ENCODE data around the gene VRK2.
"Not testable (repeated sequence)": the region's sequence is repeated elsewhere in the genome, so short reads cannot be mapped to it uniquely, and the experiment has no call there.

VRK2 gene

DNA sequence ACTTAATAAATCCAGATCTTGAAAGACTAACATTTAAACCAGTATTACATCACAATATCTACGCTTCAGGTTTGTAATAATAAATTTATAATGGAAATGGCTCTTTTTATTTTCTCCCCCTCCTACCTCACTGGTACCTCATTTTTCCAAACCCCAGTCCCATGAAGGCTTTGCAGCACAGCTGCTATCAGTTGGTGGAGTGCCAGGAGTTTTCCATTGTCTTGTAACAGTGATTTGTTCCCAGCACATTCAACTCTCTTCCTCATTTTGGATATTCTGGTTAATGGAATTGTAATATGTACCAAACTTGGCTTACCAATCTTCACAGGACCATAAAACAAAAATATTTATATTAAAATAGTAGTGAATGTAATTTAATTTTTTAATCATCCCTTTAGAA lies 91.2 kb downstream of the VRK2 start:
- no peak for DNase-seq (ENCODE audit: low spot score)
- no peak overlapping the region for H3K27ac ChIP-seq
- TF ChIP-seq, protein P1, sequence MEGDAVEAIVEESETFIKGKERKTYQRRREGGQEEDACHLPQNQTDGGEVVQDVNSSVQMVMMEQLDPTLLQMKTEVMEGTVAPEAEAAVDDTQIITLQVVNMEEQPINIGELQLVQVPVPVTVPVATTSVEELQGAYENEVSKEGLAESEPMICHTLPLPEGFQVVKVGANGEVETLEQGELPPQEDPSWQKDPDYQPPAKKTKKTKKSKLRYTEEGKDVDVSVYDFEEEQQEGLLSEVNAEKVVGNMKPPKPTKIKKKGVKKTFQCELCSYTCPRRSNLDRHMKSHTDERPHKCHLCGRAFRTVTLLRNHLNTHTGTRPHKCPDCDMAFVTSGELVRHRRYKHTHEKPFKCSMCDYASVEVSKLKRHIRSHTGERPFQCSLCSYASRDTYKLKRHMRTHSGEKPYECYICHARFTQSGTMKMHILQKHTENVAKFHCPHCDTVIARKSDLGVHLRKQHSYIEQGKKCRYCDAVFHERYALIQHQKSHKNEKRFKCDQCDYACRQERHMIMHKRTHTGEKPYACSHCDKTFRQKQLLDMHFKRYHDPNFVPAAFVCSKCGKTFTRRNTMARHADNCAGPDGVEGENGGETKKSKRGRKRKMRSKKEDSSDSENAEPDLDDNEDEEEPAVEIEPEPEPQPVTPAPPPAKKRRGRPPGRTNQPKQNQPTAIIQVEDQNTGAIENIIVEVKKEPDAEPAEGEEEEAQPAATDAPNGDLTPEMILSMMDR (IDR thresholded peaks at IDR 0.05), result no peak
- H3K4me3 ChIP-seq, result no peak overlapping the region

DNA sequence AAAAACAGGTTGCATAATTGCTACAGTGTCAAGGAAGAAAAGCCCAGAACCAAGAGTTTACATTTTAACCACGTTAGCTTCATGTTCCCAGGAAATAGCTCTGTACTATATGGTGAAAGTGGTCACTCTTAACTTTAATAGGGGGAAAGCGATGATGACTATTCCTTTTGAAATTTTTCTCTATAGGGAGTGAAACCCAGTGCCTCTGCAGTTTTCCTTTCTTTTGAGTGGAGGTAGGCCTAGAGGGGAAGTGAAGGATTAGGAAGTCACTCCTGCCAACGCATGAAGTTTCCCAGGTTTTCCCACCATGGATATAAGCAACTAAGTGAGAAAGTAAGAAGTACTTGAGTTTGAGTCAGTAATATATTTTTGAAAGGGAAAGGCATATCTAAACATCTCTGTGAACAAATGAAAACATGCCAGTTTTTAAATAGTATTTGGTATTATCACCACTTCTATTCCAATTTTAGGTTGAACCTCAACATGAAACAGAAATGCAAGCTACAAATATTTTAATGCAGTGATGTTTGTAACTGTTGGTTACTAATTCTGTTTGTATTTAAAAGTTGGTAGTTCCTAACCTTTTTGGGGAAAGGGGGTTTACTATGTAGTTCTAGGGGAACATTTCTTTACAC lies 91.9 kb downstream of the VRK2 start:
- Histone ChIP-seq H3K4me3 (no peak overlapping the region), H3K27ac (no peak overlapping the region)
- no peak for DNase-seq (ENCODE audit: low spot score)
- TF ChIP-seq, protein P1 (IDR thresholded peaks at IDR 0.05), result no peak

DNA sequence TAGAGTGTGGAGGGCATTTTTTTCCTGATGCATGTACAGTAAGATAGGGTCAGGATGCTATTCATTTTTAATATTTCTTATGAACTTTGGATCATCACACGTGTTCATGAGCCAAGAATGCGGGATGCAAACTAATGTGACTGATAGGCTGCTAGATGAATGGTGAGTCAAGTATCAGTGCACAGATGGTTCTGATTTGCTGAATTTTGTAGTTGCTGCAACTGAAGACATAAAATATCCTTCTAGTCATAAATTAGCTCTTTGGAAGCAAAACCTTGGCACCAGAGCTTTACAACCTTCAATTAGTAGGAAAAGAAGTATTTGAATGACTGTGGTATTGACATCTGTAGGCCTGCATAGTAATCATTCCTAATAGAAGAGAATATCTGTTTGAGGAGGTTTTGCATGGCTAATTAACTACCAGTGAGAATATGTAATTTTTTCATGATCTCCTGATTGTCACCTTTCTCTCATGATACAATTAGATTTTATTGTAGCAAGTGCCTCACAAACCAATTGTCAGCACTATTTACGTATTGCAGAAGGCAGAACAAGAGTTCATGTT lies 94.0 kb downstream of the VRK2 start:
- TF ChIP-seq, protein P1 (IDR thresholded peaks at IDR 0.05), result no peak
- no peak for DNase-seq (ENCODE audit: low spot score)
- Histone ChIP-seq H3K4me3 (no peak overlapping the region), H3K27ac (no peak overlapping the region)

DNA sequence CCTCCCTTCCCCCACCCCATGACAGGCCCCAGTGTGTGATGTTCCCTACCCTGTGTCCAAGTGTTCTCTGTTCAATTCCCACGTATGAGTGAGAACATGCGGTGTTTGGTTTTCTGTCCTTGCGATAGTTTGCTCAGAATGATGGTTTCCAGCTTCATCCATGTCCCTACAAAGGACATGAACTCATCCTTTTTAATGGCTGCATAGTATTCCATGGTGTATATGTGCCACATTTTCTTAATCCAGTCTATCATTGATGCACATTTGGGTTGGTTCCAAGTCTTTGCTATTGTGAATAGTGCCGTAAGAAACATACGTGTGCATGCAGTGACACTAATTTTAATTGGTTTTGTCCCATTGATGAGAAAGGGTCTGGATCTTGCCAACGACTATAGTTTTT lies 99.2 kb downstream of the VRK2 start:
- not testable (repeated sequence) for H3K27ac ChIP-seq; DNase-seq (ENCODE audit: low spot score); H3K4me3 ChIP-seq

DNA sequence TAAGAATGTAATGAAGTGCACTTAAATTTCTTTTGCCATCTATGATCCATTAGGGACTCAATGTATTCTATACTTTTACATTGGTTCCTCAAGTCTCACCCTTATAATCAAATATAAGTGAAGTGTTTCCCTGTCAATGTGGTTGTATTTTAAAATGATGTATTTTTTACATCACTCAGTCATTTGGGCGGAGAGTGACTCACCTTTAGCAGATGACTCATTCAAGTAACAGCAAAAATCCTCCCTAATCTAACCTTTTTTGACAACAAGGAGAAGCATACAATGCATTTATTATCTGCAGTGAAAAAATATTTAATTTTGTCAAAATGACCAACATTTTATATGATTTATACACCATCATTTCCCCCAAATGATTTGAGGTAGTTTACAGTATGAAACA lies 100.1 kb downstream of the VRK2 start:
- Histone ChIP-seq H3K4me3 (no peak overlapping the region), H3K27ac (no peak overlapping the region)
- TF ChIP-seq, protein P1 (IDR thresholded peaks at IDR 0.05), result no peak
- no peak for DNase-seq (ENCODE audit: low spot score)

DNA sequence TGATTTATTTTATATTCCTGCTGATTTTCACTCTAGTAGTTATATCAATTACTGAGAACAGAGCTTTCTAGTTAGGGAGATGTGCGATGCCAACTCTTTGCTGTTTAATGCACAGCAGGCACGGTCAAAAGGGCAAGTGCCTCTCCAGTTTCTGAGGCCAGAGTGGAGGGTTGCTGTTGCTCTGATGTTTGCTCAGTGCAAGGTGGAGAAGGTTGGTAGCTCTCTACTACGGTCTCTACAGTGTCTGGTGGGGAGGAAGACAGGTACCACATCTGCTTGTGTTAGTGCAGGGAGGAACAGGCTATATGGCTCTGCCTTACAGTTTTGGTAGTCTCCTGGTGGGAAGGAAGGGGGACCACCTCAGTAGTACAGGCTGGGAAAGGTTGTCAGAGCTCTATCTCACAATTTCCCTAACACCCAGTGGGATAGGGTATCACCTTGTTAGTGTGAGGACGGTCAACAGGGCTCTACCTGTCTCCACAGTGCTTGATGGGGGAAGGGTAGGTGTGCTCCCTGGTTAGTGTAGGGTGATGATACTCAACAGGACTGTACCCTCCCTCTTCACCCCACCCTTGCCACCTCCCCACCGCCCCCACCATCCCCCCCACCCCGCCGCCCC lies 108.7 kb downstream of the VRK2 start:
- TF ChIP-seq, protein P1 (IDR thresholded peaks at IDR 0.05), result no peak

DNA sequence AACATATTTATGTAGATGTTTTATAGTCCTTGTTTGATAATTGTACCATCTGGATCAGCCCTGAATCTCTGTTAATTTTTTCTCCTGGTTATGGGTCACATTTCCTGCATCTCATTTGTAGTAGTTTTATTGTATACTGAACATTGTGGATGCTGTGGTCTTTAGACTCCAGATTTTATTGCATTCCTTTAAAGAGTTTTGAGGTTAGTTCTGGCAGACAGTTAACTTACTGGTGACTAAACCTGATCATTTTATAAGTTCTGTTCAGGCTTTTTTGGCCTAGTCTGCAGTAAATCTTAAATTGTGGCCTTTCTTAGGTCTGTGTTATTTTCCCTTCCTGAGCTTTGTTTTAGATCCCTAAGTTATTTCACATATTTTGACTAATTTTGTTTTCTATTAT lies 110.2 kb downstream of the VRK2 start:
- no peak overlapping the region for H3K4me3 ChIP-seq

More for the DNA sequence above, 108.7 kb downstream of the VRK2 start:
- Histone ChIP-seq H3K27ac (no peak overlapping the region), H3K4me3 (no peak overlapping the region)
- no peak for DNase-seq (ENCODE audit: low spot score)

More for the DNA sequence above, 110.2 kb downstream of the VRK2 start:
- TF ChIP-seq, protein P1 (IDR thresholded peaks at IDR 0.05), result no peak
- DNase-seq (ENCODE audit: low spot score), result no peak
- H3K27ac ChIP-seq, result no peak overlapping the region
